K562 (cell line): ENCODE measurements around the gene MAP3K6. TPM values are rescaled to one million over a fixed set of nuclear protein-coding genes. Genes with fewer than 3 reads are reported as not detected.

Experiments used
- ARID4B ChIP-seq: sonication (generic); formaldehyde crosslinking; IDR thresholded peaks from 2 replicates; pipeline ENCODE4 v1.8.0; 2022; ENCODE audit warnings: mild to moderate bottlenecking, missing genetic modification reagents
- BRF2 ChIP-seq: IDR thresholded peaks from 3 replicates; pipeline ENCODE4 v1.6.1; 2011; ENCODE audit warnings: borderline replicate concordance, mild to moderate bottlenecking; ENCODE audit not compliant: insufficient read length, insufficient read depth
- ETV5 ChIP-seq: sonication (generic); formaldehyde crosslinking; IDR thresholded peaks from 2 replicates; pipeline ENCODE4 v1.4.0; 2020; ENCODE audit warnings: low read depth, mild to moderate bottlenecking, missing genetic modification reagents
- EZH2 ChIP-seq: IDR thresholded peaks from 2 replicates; pipeline ENCODE4 v1.6.1; 2012; ENCODE audit warnings: low read depth, mild to moderate bottlenecking, inconsistent platforms, low read length, borderline replicate concordance
- GMEB1 ChIP-seq: fragments of 250-450 bp; sonication (Bioruptor Pico); IDR thresholded peaks from 2 replicates; pipeline ENCODE4 v1.4.0; 2020; ENCODE audit warnings: mild to moderate bottlenecking
- HINFP ChIP-seq: fragments of 450-650 bp; conservative IDR thresholded peaks from 2 replicates; pipeline ENCODE4 v1.6.1; 2016; ENCODE audit warnings: missing genetic modification characterization, low read depth, mild to moderate bottlenecking, control low read depth, missing compliant biosample characterization
- HNRNPUL1 ChIP-seq: fragments of 200-400 bp; formaldehyde crosslinking; IDR thresholded peaks from 2 replicates; pipeline ENCODE4 v1.6.1; 2017; ENCODE audit warnings: low read length
- MAFK ChIP-seq: IDR thresholded peaks from 2 replicates; pipeline ENCODE4 v1.6.1; 2011; ENCODE audit warnings: low read length, improper control_type of control experiment
- MBD2 ChIP-seq: sonication (generic); IDR thresholded peaks from 2 replicates; pipeline ENCODE4 v1.6.1; 2016; ENCODE audit warnings: low read depth, borderline replicate concordance
- MEF2D ChIP-seq: conservative IDR thresholded peaks from 2 replicates; pipeline ENCODE4 v1.6.1; 2016; ENCODE audit warnings: low read depth, missing genetic modification characterization, missing compliant biosample characterization
- MYBL2 ChIP-seq, 2 experiments: fragments of 450-650 bp in 1 of 2; sonication (generic) in 1 of 2; formaldehyde crosslinking in 1 of 2; IDR thresholded peaks; 2 replicates each; pipeline versions ENCODE4 v1.6.1 to v1.8.1; 2017 to 2022; ENCODE audit warnings: borderline replicate concordance in 1 of 2, inconsistent platforms in 1 of 2, low read depth in 1 of 2, mild to moderate bottlenecking in 1 of 2, missing genetic modification reagents in 1 of 2, moderate library complexity in 1 of 2
- PCBP1 ChIP-seq: fragments of 200-400 bp; formaldehyde crosslinking; IDR thresholded peaks from 2 replicates; pipeline ENCODE4 v1.6.1; 2018; ENCODE audit warnings: mild to moderate bottlenecking, low read depth, low read length; ENCODE audit not compliant: poor library complexity, severe bottlenecking
- PHB2 ChIP-seq: fragments of 450-650 bp; IDR thresholded peaks from 2 replicates; pipeline ENCODE4 v1.6.1; 2017; ENCODE audit warnings: low read depth
- POLR2AphosphoS5 ChIP-seq: IDR thresholded peaks from 2 replicates; pipeline ENCODE4 v1.6.1; 2011; ENCODE audit warnings: mild to moderate bottlenecking, low read depth, low read length, moderate library complexity; ENCODE audit not compliant: control insufficient read depth, insufficient read depth
- SOX6 ChIP-seq: fragments of 450-650 bp; IDR thresholded peaks from 2 replicates; pipeline ENCODE4 v1.6.1; 2014; ENCODE audit warnings: mild to moderate bottlenecking
- TEAD1 ChIP-seq, 2 experiments: fragments of 450-650 bp in 1 of 2; sonication (generic) in 1 of 2; formaldehyde crosslinking; IDR thresholded peaks; 2 replicates each; pipeline versions ENCODE4 v1.4.0 to v1.8.0; 2020 to 2022; ENCODE audit warnings: mild to moderate bottlenecking in 2 of 2, missing genetic modification reagents in 1 of 2
- ZNF408 ChIP-seq: fragments of 250-450 bp; sonication (Bioruptor Pico); IDR thresholded peaks from 2 replicates; pipeline ENCODE4 v1.4.0; 2020; ENCODE audit warnings: low read depth, mild to moderate bottlenecking, moderate library complexity
- ZNF668 ChIP-seq: fragments of 250-450 bp; sonication (Bioruptor Pico); IDR thresholded peaks from 2 replicates; pipeline ENCODE4 v1.8.0; 2022; ENCODE audit warnings: mild to moderate bottlenecking, inconsistent platforms
- polyA plus RNA-seq, 8 experiments: library from polyadenylated mRNA; depleted of rRNA in 4 of 8; stranded (reverse) in 5 of 8; unstranded in 3 of 8; fragments of >200 nt; fragmentation: Nextera tagmentation in 2 of 8; fragmentation: Illumina TruSeq in 1 of 8; extraction: Ambion mirVana in 2 of 8; extraction: Trizol in 1 of 8; gene quantifications; 2 replicates each; pipeline versions ENCODE4 v1.2.1 to v1.2.3, GENCODE V29; 2011 to 2014; ENCODE audit warnings: inconsistent platforms in 1 of 8, missing spikeins in 1 of 8
- total RNA-seq, 7 experiments: library from RNA; depleted of rRNA in 6 of 7; stranded (reverse); fragments of >200 nt in 6 of 7; fragmentation: Illumina TruSeq in 2 of 7; extraction: Trizol in 2 of 7; gene quantifications; 2 replicates each; pipeline versions ENCODE4 v1.2.1 to v1.2.3, GENCODE V29; 2011 to 2021; ENCODE audit warnings: low replicate concordance in 1 of 7

The MAP3K6 gene
- total and polyA plus RNA-seq, 9 of the 15 experiments (the other 6 are each of a cell fraction or from before 2014, with no cell fraction given): 0.99 to 21.9 (median 7.0) TPM

- TF ChIP-seq HNRNPUL1 (no peak), SOX6 (peak; percentile 36; the same call in 1 of the 2 replicates), MBD2 (peak; percentile 43; the same call in 1 of the 2 replicates), MAFK (peak; percentile 46), ETV5 (0 out of 2 replicates have a peak, but pooled peaks have one; percentile 6), EZH2 (no peak), HINFP (no peak), PHB2 (no peak), POLR2AphosphoS5 (no peak), MEF2D (no peak), ZNF408 (CRISPR knock-in tag) (no peak), MYBL2 (IDR thresholded peaks at IDR 0.05; ENCODE audit: low read depth) (no peak), MYBL2 (CRISPR knock-in tag; IDR thresholded peaks at IDR 0.05; ENCODE audit: borderline replicate concordance) (no peak), TEAD1 (CRISPR knock-in tag; IDR thresholded peaks at IDR 0.05) (0 out of 4 replicates have a peak, but pooled peaks of 1 of the 2 experiments have one; percentile 20), BRF2 (no peak), GMEB1 (CRISPR knock-in tag) (0 out of 2 replicates have a peak, but pooled peaks have one; percentile 34), PCBP1 (no peak), ZNF668 (CRISPR knock-in tag) (no peak), ARID4B (CRISPR knock-in tag) (0 out of 2 replicates have a peak, but pooled peaks have one; percentile 38)
Observed at GRCh38 chr1:27341525-27342252, 25.1 kb downstream of the MAP3K6 start, which contains the start of gene SYTL1 (continued).
